NCI-H2081 treated with DMSO at 0.1 percent for 48 hours (cell line): ENCODE results near the gene CFDP1.

Source experiments
- DNase-seq: peaks from one replicate; lab custom pipeline; 2025; lab: John Stamatoyannopoulos, UW

Gene CFDP1

DNA sequence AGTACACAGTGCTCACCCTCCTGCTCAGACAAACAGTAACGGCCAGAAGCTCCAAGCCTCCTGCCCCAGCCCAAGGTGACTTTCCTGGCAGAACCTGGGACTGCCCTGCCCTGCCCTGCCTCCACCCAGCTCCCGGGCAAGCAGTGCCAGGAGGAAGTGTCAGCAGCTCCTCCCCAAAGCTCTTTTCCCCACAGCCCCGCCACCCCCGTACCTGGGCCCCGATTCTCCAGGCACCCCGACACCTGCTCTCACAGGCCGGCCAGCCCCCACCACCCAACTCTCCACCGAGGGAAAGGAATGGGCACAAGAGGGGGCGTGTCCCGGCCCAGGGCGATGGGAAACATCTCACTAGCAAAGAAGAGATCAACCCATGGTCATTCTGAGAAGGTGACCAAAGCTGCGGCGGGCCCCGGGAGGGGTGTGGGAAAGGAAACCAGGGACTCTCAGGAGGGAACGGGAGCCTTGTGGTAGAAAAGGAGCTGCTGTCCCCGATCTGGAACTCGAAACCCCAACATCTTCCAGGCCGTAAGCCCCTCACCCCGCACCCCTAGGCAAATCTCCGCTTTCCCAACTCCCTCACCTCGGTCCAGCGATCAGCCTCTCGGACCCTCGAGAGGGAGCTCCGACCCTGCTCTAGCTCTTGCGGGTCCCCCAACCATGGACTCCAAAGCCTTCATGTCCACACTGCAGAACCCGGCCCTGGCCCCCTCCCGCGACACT, 183.1 kb downstream of the CFDP1 start:
- no peak for DNase-seq

DNA sequence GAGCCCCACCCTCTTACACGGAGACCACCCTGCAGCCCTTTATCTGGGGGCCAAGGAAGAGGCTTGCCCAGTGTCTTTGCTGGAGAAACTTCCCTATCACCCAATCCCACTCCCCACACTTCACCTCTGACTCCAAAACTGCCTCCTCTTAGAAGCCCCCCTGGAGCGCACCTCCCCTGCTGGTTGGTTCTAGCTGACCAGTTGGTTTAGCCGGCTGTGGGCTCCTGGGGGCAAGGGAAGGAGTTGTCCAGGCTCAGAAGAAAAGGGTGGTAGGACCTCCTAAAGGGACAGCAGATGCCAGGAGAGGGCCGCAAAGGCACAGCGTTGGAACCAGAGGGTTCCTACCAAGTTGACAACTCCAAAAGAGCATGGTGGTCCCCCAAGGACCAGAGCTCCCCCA, 183.9 kb downstream of the CFDP1 start:
- no peak for DNase-seq

DNA sequence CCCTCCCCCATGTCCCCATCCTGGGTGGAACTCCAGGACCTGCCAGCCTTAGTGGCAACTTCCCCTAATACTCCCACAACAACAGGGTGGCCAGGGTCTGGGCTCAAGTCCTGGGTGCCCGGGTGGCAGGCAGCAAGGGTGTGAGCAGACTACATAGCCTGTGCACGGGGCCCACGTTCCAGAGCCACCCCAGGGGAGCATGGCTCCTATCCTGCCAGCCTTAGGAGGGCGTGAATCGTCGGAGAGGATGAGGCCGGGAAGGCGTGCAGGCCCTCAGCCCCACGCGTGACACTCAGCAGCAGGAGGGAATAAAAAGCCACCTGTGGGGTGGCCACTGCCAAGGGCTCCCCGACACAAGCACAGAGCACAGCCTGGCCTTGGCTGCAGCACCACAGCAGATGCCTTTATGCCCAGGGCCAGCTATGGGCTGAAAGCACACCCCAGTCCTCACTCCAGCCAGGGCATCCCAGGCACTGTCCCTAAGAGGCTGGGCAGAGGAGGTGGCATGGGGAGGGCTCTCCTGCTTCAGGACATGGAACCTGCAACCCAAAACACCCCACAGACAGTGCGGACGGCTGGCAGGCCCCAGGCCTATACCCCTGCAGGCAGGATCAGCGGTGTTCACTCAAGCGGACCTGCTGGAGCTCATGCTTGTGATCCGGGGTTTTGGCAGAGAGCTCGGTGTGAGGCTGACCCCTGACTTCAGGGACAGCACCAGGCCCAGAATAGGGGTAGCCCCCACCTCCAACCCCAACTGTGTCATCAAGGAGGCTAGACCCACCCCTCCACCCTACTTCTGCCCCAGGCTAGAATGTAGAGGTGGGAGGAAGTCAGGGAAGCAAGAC, 184.5 kb downstream of the CFDP1 start:
- no peak for DNase-seq

DNA sequence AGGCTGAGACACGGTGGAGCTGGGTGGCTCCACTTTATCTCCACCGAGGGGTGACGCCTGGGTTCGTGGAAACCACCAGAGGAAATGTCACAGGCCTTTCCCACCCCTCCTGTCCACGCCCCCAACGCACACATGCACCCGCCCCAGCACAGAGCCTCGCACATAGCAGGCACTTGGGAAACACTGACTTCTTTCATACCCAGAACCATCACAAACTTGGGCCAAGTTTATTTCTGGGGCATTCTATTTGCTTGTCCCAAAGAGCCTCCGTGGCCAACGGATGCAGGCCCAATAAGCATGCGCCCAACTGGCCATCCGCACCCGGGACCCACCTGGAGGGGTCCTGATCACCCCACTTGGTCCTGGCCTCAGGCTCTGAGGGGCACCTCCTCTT, 185.2 kb downstream of the CFDP1 start:
- DNase-seq, result no peak

DNA sequence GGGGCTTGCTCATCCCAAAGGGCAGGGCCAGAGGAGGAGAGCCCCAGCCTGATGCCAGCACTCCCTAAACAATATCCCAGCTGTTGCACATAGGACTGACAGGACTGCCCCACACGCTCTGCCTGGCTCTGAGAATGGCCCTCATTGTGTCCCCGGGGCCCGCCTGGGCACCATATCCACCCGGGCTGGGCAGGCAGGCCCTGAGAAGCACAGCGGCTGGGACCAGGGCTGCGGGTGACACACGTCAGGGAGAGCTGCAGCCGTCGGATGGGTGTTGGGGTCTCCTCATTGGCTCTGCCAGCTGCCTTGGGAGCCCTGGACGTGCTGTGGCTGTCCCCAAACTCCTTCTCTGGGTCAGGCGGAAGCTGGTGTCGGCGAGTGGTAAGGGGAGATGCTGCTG, 186.1 kb downstream of the CFDP1 start:
- DNase-seq, result no peak

DNA sequence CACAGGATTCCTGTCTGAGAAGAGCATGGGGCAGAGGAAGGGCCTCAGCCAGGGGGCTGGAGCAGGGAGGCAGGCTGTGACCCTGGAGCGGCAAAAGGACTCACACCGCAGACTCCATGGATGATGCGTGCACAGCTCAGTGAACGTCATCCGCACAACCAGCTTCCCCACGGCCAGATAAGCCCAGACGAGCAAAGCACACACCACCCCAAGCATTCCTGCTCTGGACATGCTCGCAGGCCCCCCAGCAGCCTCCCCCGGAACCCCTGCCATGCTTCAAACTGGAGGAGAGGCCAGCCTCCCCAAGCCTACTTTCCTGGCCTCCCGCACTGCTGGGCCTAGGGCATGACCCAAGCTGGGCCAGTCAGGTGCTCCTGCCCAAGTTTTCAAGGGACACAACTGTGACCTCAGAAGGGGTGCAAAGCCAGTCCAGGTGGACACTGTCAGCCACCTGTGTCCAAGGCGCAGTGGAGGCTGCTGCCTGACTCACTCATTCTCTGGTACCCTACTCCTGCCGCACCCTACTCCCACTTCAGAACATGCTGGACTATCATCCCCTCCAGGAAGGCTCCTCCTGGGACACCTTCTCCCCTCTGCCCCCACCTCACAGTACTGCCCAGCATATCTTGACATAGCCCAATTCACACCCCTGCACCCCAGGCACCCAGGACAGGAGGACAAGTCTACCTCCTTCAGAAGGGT, 186.6 kb downstream of the CFDP1 start:
- no peak for DNase-seq

DNA sequence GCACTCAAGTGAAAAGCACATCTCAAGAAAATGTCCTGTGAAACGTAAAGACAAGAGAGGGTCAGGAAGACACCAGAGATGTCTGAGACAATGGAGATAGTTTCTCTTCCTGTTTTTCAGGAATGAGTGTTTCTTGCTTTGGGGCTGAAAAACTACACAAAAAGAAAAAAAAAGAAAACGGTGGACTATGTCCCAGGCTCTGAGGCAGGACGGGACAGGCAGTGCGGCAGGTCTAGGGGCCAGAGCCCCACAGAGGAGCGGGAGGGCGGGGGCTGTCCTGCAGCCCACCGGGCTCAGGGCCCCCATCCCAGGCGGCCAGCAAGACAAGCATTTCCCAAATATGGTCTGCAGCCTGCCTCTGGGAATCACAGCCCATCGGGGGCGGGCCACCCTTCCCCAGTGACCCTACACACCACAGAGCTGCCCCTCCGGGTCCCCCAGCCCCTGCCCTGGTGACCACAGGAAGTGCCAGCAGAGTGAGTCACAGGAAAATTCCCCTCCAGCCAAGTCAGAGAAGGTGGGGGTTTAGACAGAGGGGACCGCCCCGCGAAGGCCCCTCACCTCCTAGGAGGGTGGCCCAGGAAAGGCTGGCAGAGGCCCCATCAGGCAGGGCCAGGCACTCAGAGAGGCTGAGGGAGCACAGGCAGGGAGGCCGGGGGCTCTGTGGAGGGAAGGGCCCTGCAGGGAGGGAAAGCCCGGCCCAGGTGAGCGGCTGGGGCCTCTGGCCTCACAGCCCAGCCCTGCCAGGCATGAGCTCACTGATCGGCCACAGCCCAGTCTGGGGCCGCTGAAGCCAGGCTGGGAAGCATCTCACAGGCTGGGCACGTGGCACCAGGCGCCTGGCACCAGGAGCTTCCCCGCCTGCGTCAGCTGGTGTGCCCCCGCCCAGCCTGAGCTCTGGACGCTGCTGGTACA, 188.2 kb downstream of the CFDP1 start:
- no peak for DNase-seq

DNA sequence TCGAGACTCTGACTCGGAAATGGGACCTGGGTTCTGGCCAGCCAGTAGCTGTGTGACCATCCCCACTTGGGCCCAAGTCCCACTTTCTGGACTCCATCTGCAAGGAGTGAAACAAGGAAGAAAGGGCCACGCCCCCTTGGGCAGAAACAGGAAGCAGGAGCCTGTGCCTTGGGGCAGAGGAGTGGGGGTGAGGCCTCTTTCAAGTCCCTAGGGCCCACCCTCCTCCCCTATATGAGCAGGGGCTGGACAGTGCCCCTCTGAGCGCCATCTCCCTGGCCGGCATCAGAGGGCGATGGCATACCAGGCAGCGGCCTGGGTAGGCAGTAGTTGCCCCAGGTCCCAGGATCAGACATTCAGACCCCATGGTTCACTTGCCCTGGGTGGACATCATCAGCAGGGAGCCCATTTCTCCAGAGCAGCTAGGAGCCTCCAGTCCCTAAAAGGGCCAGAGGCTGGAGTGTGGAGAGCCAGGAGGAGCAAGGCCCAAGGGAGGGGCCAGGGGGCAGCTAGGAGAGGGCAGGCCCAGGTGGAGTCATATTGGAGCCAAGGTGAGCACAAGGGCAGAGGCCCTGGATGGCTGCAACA, 189.0 kb downstream of the CFDP1 start:
- no peak for DNase-seq
